MCF 10A (cell line): ENCODE data around the gene PSMB3. TPM values are rescaled to one million over a fixed set of nuclear protein-coding genes. Genes with fewer than 3 reads are reported as not detected.
"Not testable (repeated sequence)": the region's sequence is repeated elsewhere in the genome, so short reads cannot be mapped to it uniquely, and the experiment has no call there.

Experiments
- BruUV-seq: library from RNA; stranded (reverse); fragments of 400-500 nt; replicated peaks from 2 replicates; lab custom pipeline; 2021; lab: Mats Ljungman, UMichigan
- CTCF ChIA-PET: fragments of 300-600 bp; sonication (Branson Sonifier 250); formaldehyde crosslinking; extraction: SDS; loops from one replicate; lab custom pipeline; 2021; ENCODE audit warnings: antibody characterized with exemption, inconsistent platforms; lab: Yijun Ruan, JAX
- POLR2A ChIA-PET: fragments of 300-600, 350-650 bp; sonication (Branson Sonifier 250); formaldehyde crosslinking; extraction: SDS; loops from one replicate; lab custom pipeline; 2020; ENCODE audit warnings: antibody characterized with exemption, inconsistent platforms; lab: Yijun Ruan, JAX
- DNase-seq: peaks from one replicate; pipeline ENCODE4 v3.0.0-alpha.2; 2018; ENCODE audit not compliant: unreplicated experiment
- H3K27ac Mint-ChIP-seq: one replicate; pipeline ENCODE4 v1.8.0; 2022; ENCODE audit warnings: mild to moderate bottlenecking, low read depth, mixed read lengths; ENCODE audit not compliant: unreplicated experiment
- H3K27me3 Mint-ChIP-seq: one replicate; pipeline ENCODE4 v1.8.0; 2022; ENCODE audit warnings: mixed read lengths; ENCODE audit not compliant: insufficient read depth, unreplicated experiment
- H3K36me3 Mint-ChIP-seq: one replicate; pipeline ENCODE4 v1.8.0; 2022; ENCODE audit warnings: mild to moderate bottlenecking, moderate library complexity, mixed read lengths; ENCODE audit not compliant: insufficient read depth, unreplicated experiment
- H3K4me1 Mint-ChIP-seq: one replicate; pipeline ENCODE4 v1.8.0; 2022; ENCODE audit warnings: mixed read lengths; ENCODE audit not compliant: insufficient read depth, unreplicated experiment
- H3K4me3 Mint-ChIP-seq: one replicate; pipeline ENCODE4 v1.8.0; 2022; ENCODE audit warnings: mild to moderate bottlenecking, moderate library complexity, mixed read lengths; ENCODE audit not compliant: unreplicated experiment
- H3K9me3 Mint-ChIP-seq: one replicate; pipeline ENCODE4 v1.8.0; 2022; ENCODE audit warnings: mixed read lengths; ENCODE audit not compliant: unreplicated experiment
- CTCF ChIP-seq: fragments of 200-600 bp; IDR thresholded peaks from one replicate; pipeline ENCODE4 v1.8.0; 2022; ENCODE audit warnings: antibody characterized with exemption, mild to moderate bottlenecking; ENCODE audit not compliant: unreplicated experiment
- intact Hi-C: fragments of 100-400 bp; cut with micrococcal nuclease; formaldehyde crosslinking; loops from 2 replicates; pipeline ENCODE4 v1.14.1; 2022
- total RNA-seq: library from RNA; stranded (reverse); gene quantifications from 2 replicates; pipeline ENCODE4 v1.2.3, GENCODE V29; 2022

PSMB3 gene
- total RNA-seq, 1 experiment from 2014 or later: 145 TPM

- Mint-ChIP-seq H3K9me3 (no peaks in the 10 kb centered on the region), H3K36me3 (peaks cover 7% of the 10 kb centered on the region), H3K27ac (no peak overlapping the region), H3K27me3 (no peaks in the 10 kb centered on the region), H3K4me1 (no peaks in the 10 kb centered on the region), H3K4me3 (no peak overlapping the region)
- POLR2A ChIA-PET: no interaction called here
- BruUV-seq: no TSS peak
- intact Hi-C loops: no loop called here
- CTCF ChIA-PET: no interaction called here
- no peak for DNase-seq
- no peak for TF ChIP-seq CTCF
Measured at GRCh38 chr17:38720941-38721340, 31.6 kb upstream of the PSMB3 start.

- H3K27me3 Mint-ChIP-seq: no peaks in the 10 kb centered on the region
- CTCF ChIA-PET: interaction anchor here (0.5 to 0.6 kb wide), 2 partner anchors 34 to 261 kb away, joined by 3 read pairs; no protein-coding TSS in a partner anchor
- no peak for TF ChIP-seq CTCF
- H3K27ac Mint-ChIP-seq: no peak overlapping the region
- no peaks in the 10 kb centered on the region for H3K4me1 Mint-ChIP-seq
- H3K9me3 Mint-ChIP-seq: no peaks in the 10 kb centered on the region
- H3K36me3 Mint-ChIP-seq: peaks cover 6% of the 10 kb centered on the region
- BruUV-seq: no TSS peak
- POLR2A ChIA-PET: no interaction called here
- intact Hi-C loops: no loop called here
- DNase-seq: no peak
- no peak overlapping the region for H3K4me3 Mint-ChIP-seq
Measured at GRCh38 chr17:38721802-38722201, 30.7 kb upstream of the PSMB3 start.

GRCh38 chr17:38724337-38724988 is 28.1 kb upstream of the PSMB3 start:
- intact Hi-C loops: no loop called here
- Mint-ChIP-seq H3K4me1 (no peaks in the 10 kb centered on the region), H3K4me3 (no peak overlapping the region), H3K9me3 (no peaks in the 10 kb centered on the region), H3K36me3 (peaks cover 6% of the 10 kb centered on the region), H3K27me3 (no peaks in the 10 kb centered on the region), H3K27ac (no peak overlapping the region)
- no peak for TF ChIP-seq CTCF
- DNase-seq: no peak
- ChIA-PET POLR2A (interaction anchor here (0.5 to 1.4 kb wide), 2 partner anchors 19 to 26 kb away, joined by 4 to 6 read pairs; no protein-coding TSS in a partner anchor), CTCF (no interaction called here)
- BruUV-seq: no TSS peak

GRCh38 chr17:38725066-38725465 is 27.5 kb upstream of the PSMB3 start:
- ChIA-PET POLR2A (no interaction called here), CTCF (no interaction called here)
- Mint-ChIP-seq H3K36me3 (peaks cover 6% of the 10 kb centered on the region), H3K9me3 (no peaks in the 10 kb centered on the region), H3K4me1 (no peaks in the 10 kb centered on the region), H3K27me3 (no peaks in the 10 kb centered on the region), H3K27ac (no peak overlapping the region), H3K4me3 (no peak overlapping the region)
- DNase-seq: no peak
- no TSS peak for BruUV-seq
- intact Hi-C loops: no loop called here
- no peak for TF ChIP-seq CTCF

- CTCF ChIA-PET, H3K4me3 Mint-ChIP-seq, H3K27ac Mint-ChIP-seq, DNase-seq, H3K4me1 Mint-ChIP-seq, H3K27me3 Mint-ChIP-seq, intact Hi-C loops, POLR2A ChIA-PET, BruUV-seq, H3K9me3 Mint-ChIP-seq: not testable (repeated sequence)
- peaks cover 12% of the 10 kb centered on the region for H3K36me3 Mint-ChIP-seq
Measured at GRCh38 chr17:38726145-38726544, 26.4 kb upstream of the PSMB3 start.
